GM12878 (cell line): ENCODE results near the gene GPR18. TPM values are rescaled to one million over a fixed set of nuclear protein-coding genes. Genes with fewer than 3 reads are reported as not detected.

Experiments
- CHD1 ChIP-seq: IDR thresholded peaks from 2 replicates; pipeline ENCODE4 v1.6.1; 2012; ENCODE audit warnings: low read depth, low read length, improper control_type of control experiment
- CHD2 ChIP-seq: IDR thresholded peaks from 2 replicates; pipeline ENCODE4 v1.6.1; 2011; ENCODE audit warnings: low read depth, low read length, improper control_type of control experiment, borderline replicate concordance
- CHD4 ChIP-seq: fragments of 200-600 bp; sonication (generic); IDR thresholded peaks from 2 replicates; pipeline ENCODE4 v1.6.1; 2016; ENCODE audit warnings: mild to moderate bottlenecking
- CREM ChIP-seq: IDR thresholded peaks from 2 replicates; pipeline ENCODE4 v1.6.1; 2014; ENCODE audit warnings: antibody characterized with exemption, low read depth
- DPF2 ChIP-seq: fragments of 450-650 bp; IDR thresholded peaks from 2 replicates; pipeline ENCODE4 v1.6.1; 2017; ENCODE audit warnings: mild to moderate bottlenecking
- E2F8 ChIP-seq: fragments of 450-650 bp; IDR thresholded peaks from 2 replicates; pipeline ENCODE4 v1.6.1; 2018; ENCODE audit warnings: mild to moderate bottlenecking, low read depth, moderate library complexity; ENCODE audit not compliant: partially characterized antibody
- FOXK2 ChIP-seq: fragments of 450-650 bp; IDR thresholded peaks from 2 replicates; pipeline ENCODE4 v1.6.1; 2017; ENCODE audit warnings: mild to moderate bottlenecking, moderate library complexity
- IKZF1 ChIP-seq: fragments of 450-650 bp; conservative IDR thresholded peaks from 2 replicates; pipeline ENCODE4 v1.6.1; 2017; ENCODE audit warnings: antibody characterized with exemption, mild to moderate bottlenecking
- MEF2A ChIP-seq: IDR thresholded peaks from 2 replicates; pipeline ENCODE4 v1.6.1; 2011; ENCODE audit warnings: low read depth, mild to moderate bottlenecking, low read length, moderate library complexity; ENCODE audit not compliant: insufficient read depth
- MEF2B ChIP-seq: fragments of 450-650 bp; IDR thresholded peaks from 2 replicates; pipeline ENCODE4 v1.6.1; 2018; ENCODE audit warnings: mild to moderate bottlenecking, moderate library complexity; ENCODE audit not compliant: partially characterized antibody, poor library complexity, severe bottlenecking
- NR2F1 ChIP-seq: fragments of 450-650 bp; conservative IDR thresholded peaks from 2 replicates; pipeline ENCODE4 v1.6.1; 2017; ENCODE audit warnings: mild to moderate bottlenecking
- PML ChIP-seq: IDR thresholded peaks from 2 replicates; pipeline ENCODE4 v1.6.1; 2012; ENCODE audit warnings: low read length, inconsistent platforms
- POLR2A ChIP-seq: IDR thresholded peaks from 2 replicates; pipeline ENCODE4 v1.6.1; 2011; ENCODE audit warnings: low read depth, mild to moderate bottlenecking, low read length
- POLR2AphosphoS2 ChIP-seq: IDR thresholded peaks from 2 replicates; pipeline ENCODE4 v1.6.1; 2011; ENCODE audit warnings: low read depth, mild to moderate bottlenecking, low read length, improper control_type of control experiment, moderate library complexity
- POLR2AphosphoS5 ChIP-seq: IDR thresholded peaks from 2 replicates; pipeline ENCODE4 v1.6.1; 2011; ENCODE audit warnings: mild to moderate bottlenecking, low read length, inconsistent platforms
- RUNX3 ChIP-seq: IDR thresholded peaks from 2 replicates; pipeline ENCODE4 v1.6.1; 2012; ENCODE audit warnings: low read length, inconsistent platforms
- SKIL ChIP-seq: fragments of 450-650 bp; IDR thresholded peaks from 2 replicates; pipeline ENCODE4 v1.6.1; 2017; ENCODE audit warnings: mild to moderate bottlenecking, low read depth, inconsistent platforms; ENCODE audit not compliant: poor library complexity, severe bottlenecking
- SMAD1 ChIP-seq: fragments of 450-650 bp; IDR thresholded peaks from 2 replicates; pipeline ENCODE4 v1.6.1; 2018; ENCODE audit warnings: mild to moderate bottlenecking, low read depth; ENCODE audit not compliant: partially characterized antibody
- SMAD5 ChIP-seq: IDR thresholded peaks from 2 replicates; pipeline ENCODE4 v1.6.1; 2016; ENCODE audit warnings: antibody characterized with exemption, low read depth
- WRNIP1 ChIP-seq: IDR thresholded peaks from 2 replicates; pipeline ENCODE4 v1.6.1; 2011; ENCODE audit warnings: low read depth, low read length, improper control_type of control experiment, borderline replicate concordance
- YY1 ChIP-seq: IDR thresholded peaks from 2 replicates; pipeline ENCODE4 v1.6.1; 2011; ENCODE audit warnings: low read depth, mild to moderate bottlenecking, low read length
- ZSCAN29 ChIP-seq: fragments of 450-650 bp; IDR thresholded peaks from 2 replicates; pipeline ENCODE4 v1.6.1; 2017; ENCODE audit warnings: mild to moderate bottlenecking, moderate library complexity
- polyA plus RNA-seq, 11 experiments: library from polyadenylated mRNA; depleted of rRNA in 4 of 11; unstranded in 6 of 11; stranded (reverse) in 5 of 11; fragments of >200 nt; fragmentation: Nextera tagmentation in 4 of 11; fragmentation: Illumina TruSeq in 1 of 11; extraction: Ambion mirVana in 4 of 11; extraction: Trizol in 1 of 11; gene quantifications; 1 replicate in 1 of 11; 2 replicates in 10 of 11; pipeline versions ENCODE4 v1.2.1 to v1.2.3, GENCODE V29; 2011 to 2016; ENCODE audit warnings: inconsistent platforms in 2 of 11, missing spikeins in 2 of 11, low read depth in 1 of 11
- total RNA-seq, 4 experiments: library from RNA; depleted of rRNA in 3 of 4; stranded (reverse); fragments of >200 nt in 3 of 4; fragmentation: Illumina TruSeq in 1 of 4; extraction: Trizol in 1 of 4; gene quantifications; 2 replicates each; pipeline versions ENCODE4 v1.2.1 to v1.2.3, GENCODE V29; 2013 to 2021

The GPR18 gene
- total and polyA plus RNA-seq, 10 of the 15 experiments (the other 5 are each of a cell fraction or from before 2014, with no cell fraction given) = 3.3 to 12.9 (median 5.2) TPM

GRCh38 chr13:99307648-99308339 lies 49.6 kb upstream of the GPR18 start (continued):
- TF ChIP-seq MEF2A (0 out of 2 replicates have a peak, but pooled peaks have one; percentile 12), PML (peak; percentile 13; the same call in 1 of the 2 replicates), SKIL (no peak), POLR2AphosphoS5 (no peak), RUNX3 (peak; percentile 50), WRNIP1 (0 out of 2 replicates have a peak, but pooled peaks have one; percentile 23), CREM (no peak), DPF2 (0 out of 2 replicates have a peak, but pooled peaks have one; percentile 56), SMAD1 (peak; percentile 47), POLR2AphosphoS2 (no peak), IKZF1 (peak; percentile 67), E2F8 (no peak), NR2F1 (0 out of 2 replicates have a peak, but pooled peaks have one; percentile 7), FOXK2 (no peak), ZSCAN29 (no peak), MEF2B (peak; percentile 21), CHD4 (0 out of 2 replicates have a peak, but pooled peaks have one; percentile 53), CHD2 (no peak), SMAD5 (0 out of 2 replicates have a peak, but pooled peaks have one; percentile 28), YY1 (no peak), POLR2A (no peak; the same call in 1 of the 2 replicates), CHD1 (peak; percentile 65; the same call in 1 of the 2 replicates)
